HepG2 (cell line): ENCODE measurements around the gene SSMEM1. TPM values are rescaled to one million over a fixed set of nuclear protein-coding genes. Genes with fewer than 3 reads are reported as not detected.

Experiments used
- CBX1 ChIP-seq: IDR thresholded peaks from one replicate; pipeline ENCODE4 v1.6.1; 2016; ENCODE audit warnings: antibody characterized with exemption, low read depth
- CEBPB ChIP-seq: IDR thresholded peaks from 2 replicates; pipeline ENCODE4 v1.6.1; 2011; ENCODE audit warnings: low read depth, low read length, improper control_type of control experiment, borderline replicate concordance
- CREB1 ChIP-seq, 2 experiments: fragments of 450-650 bp in 1 of 2; IDR thresholded peaks; 2 replicates each; pipeline ENCODE4 v1.6.1; 2016 to 2017; ENCODE audit warnings: control low read depth in 1 of 2, mild to moderate bottlenecking in 1 of 2, missing compliant biosample characterization in 1 of 2, missing genetic modification characterization in 1 of 2
- E2F5 ChIP-seq: sonication (generic); formaldehyde crosslinking; conservative IDR thresholded peaks from 2 replicates; pipeline ENCODE4 v1.4.0; 2020; ENCODE audit warnings: missing genetic modification reagents
- GABPA ChIP-seq, 2 experiments: IDR thresholded peaks; 2 replicates each; pipeline ENCODE4 v1.6.1; 2011 to 2016; ENCODE audit warnings: low read depth in 2 of 2, low read length in 1 of 2, missing biosample characterization in 1 of 2, missing genetic modification characterization in 1 of 2
- GMEB1 ChIP-seq: sonication (generic); formaldehyde crosslinking; IDR thresholded peaks from 2 replicates; pipeline ENCODE4 v1.5.1; 2020; ENCODE audit warnings: missing genetic modification reagents, mild to moderate bottlenecking, borderline replicate concordance
- HES4 ChIP-seq: sonication (generic); formaldehyde crosslinking; IDR thresholded peaks from 2 replicates; pipeline ENCODE4 v1.9.0; 2021; ENCODE audit warnings: mild to moderate bottlenecking, missing genetic modification reagents, borderline replicate concordance
- HIVEP1 ChIP-seq: sonication (generic); formaldehyde crosslinking; IDR thresholded peaks from 2 replicates; pipeline ENCODE4 v1.4.0; 2020; ENCODE audit warnings: mild to moderate bottlenecking, missing genetic modification reagents
- HNRNPL ChIP-seq: fragments of 200-400 bp; formaldehyde crosslinking; IDR thresholded peaks from 2 replicates; pipeline ENCODE4 v1.6.1; 2017; ENCODE audit warnings: mild to moderate bottlenecking, low read depth, low read length
- MAFK ChIP-seq, 2 experiments: IDR thresholded peaks in 1 of 2; conservative IDR thresholded peaks in 1 of 2; 2 replicates each; pipeline ENCODE4 v1.6.1; 2011; ENCODE audit warnings: improper control_type of control experiment in 2 of 2, low read length in 2 of 2
- NONO ChIP-seq, 2 experiments: fragments of 450-650 bp in 1 of 2; sonication (generic) in 1 of 2; formaldehyde crosslinking in 1 of 2; IDR thresholded peaks in 1 of 2; conservative IDR thresholded peaks in 1 of 2; 2 replicates each; pipeline versions ENCODE4 v1.6.1 to v1.8.0; 2017 to 2022; ENCODE audit warnings: mild to moderate bottlenecking in 1 of 2, missing genetic modification reagents in 1 of 2, moderate library complexity in 1 of 2
- PHF20 ChIP-seq: sonication (generic); formaldehyde crosslinking; IDR thresholded peaks from 2 replicates; pipeline ENCODE4 v1.5.0; 2020; ENCODE audit warnings: mild to moderate bottlenecking, missing genetic modification reagents
- POGZ ChIP-seq: sonication (generic); formaldehyde crosslinking; IDR thresholded peaks from 2 replicates; pipeline ENCODE4 v1.4.0; 2020; ENCODE audit warnings: mild to moderate bottlenecking, missing genetic modification reagents
- SIX4 ChIP-seq: sonication (generic); formaldehyde crosslinking; IDR thresholded peaks from 2 replicates; pipeline ENCODE4 v1.4.0; 2020; ENCODE audit warnings: missing genetic modification reagents
- ZNF234 ChIP-seq: sonication (generic); formaldehyde crosslinking; conservative IDR thresholded peaks from 2 replicates; pipeline ENCODE4 v1.5.1; 2020; ENCODE audit warnings: mild to moderate bottlenecking, missing genetic modification reagents
- ZNF24 ChIP-seq: fragments of 450-650 bp; IDR thresholded peaks from 2 replicates; pipeline ENCODE4 v1.6.1; 2017; ENCODE audit warnings: antibody characterized with exemption, mild to moderate bottlenecking
- ZNF33B ChIP-seq: sonication (generic); formaldehyde crosslinking; IDR thresholded peaks from 2 replicates; pipeline ENCODE4 v1.5.1; 2020; ENCODE audit warnings: mild to moderate bottlenecking, missing genetic modification reagents
- ZNF589 ChIP-seq: sonication (generic); formaldehyde crosslinking; conservative IDR thresholded peaks from 2 replicates; pipeline ENCODE4 v1.8.0; 2022; ENCODE audit warnings: mild to moderate bottlenecking, moderate library complexity, missing genetic modification reagents
- ZNF614 ChIP-seq: IDR thresholded peaks from 2 replicates; pipeline ENCODE4 v1.6.1; 2018; ENCODE audit warnings: missing biosample characterization, missing genetic modification reagents, inconsistent platforms, borderline replicate concordance
- ZNF619 ChIP-seq: sonication (generic); formaldehyde crosslinking; IDR thresholded peaks from 2 replicates; pipeline ENCODE4 v1.4.0; 2020; ENCODE audit warnings: mild to moderate bottlenecking, missing genetic modification reagents
- ZNF660 ChIP-seq: sonication (generic); formaldehyde crosslinking; IDR thresholded peaks from 2 replicates; pipeline ENCODE4 v1.5.1; 2020; ENCODE audit warnings: mild to moderate bottlenecking, low read depth, missing genetic modification reagents, borderline replicate concordance
- ZNF780A ChIP-seq: sonication (generic); formaldehyde crosslinking; IDR thresholded peaks from 2 replicates; pipeline ENCODE4 v1.8.0; 2022; ENCODE audit warnings: mild to moderate bottlenecking, missing genetic modification reagents, moderate library complexity
- ZNF781 ChIP-seq: sonication (generic); formaldehyde crosslinking; IDR thresholded peaks from 2 replicates; pipeline ENCODE4 v1.5.1; 2020; ENCODE audit warnings: borderline replicate concordance, mild to moderate bottlenecking, missing genetic modification reagents; ENCODE audit errors: not compliant biosample characterization
- ZNF792 ChIP-seq: IDR thresholded peaks from 2 replicates; pipeline ENCODE4 v1.6.1; 2016
- polyA plus RNA-seq, 8 experiments: library from polyadenylated mRNA; depleted of rRNA in 3 of 8; stranded (reverse) in 7 of 8; unstranded in 1 of 8; fragments of >200 nt; fragmentation: Illumina TruSeq in 4 of 8; extraction: Trizol in 4 of 8; gene quantifications; 2 replicates each; pipeline versions ENCODE4 v1.2.1 to v1.2.3, GENCODE V29; 2011 to 2016; ENCODE audit warnings: low read depth in 4 of 8, missing spikeins in 1 of 8, mixed read lengths in 1 of 8; ENCODE audit not compliant: insufficient read depth in 1 of 8
- total RNA-seq, 5 experiments: library from RNA; depleted of rRNA; stranded (reverse); fragments of >200 nt; fragmentation: Illumina TruSeq; extraction: Trizol; gene quantifications; 2 replicates each; pipeline ENCODE4 v1.2.3, GENCODE V29; 2016; ENCODE audit warnings: low read depth in 1 of 5
- TF ChIP-seq, protein P1 (sequence below): sonication (generic); formaldehyde crosslinking; IDR thresholded peaks from 2 replicates; pipeline ENCODE4 v1.4.0; 2020; ENCODE audit warnings: missing genetic modification reagents, mild to moderate bottlenecking, borderline replicate concordance

The SSMEM1 gene
- total and polyA plus RNA-seq, 2 of the 13 experiments (the other 11 are each of a cell fraction or from before 2014, with no cell fraction given): not detected

DNA sequence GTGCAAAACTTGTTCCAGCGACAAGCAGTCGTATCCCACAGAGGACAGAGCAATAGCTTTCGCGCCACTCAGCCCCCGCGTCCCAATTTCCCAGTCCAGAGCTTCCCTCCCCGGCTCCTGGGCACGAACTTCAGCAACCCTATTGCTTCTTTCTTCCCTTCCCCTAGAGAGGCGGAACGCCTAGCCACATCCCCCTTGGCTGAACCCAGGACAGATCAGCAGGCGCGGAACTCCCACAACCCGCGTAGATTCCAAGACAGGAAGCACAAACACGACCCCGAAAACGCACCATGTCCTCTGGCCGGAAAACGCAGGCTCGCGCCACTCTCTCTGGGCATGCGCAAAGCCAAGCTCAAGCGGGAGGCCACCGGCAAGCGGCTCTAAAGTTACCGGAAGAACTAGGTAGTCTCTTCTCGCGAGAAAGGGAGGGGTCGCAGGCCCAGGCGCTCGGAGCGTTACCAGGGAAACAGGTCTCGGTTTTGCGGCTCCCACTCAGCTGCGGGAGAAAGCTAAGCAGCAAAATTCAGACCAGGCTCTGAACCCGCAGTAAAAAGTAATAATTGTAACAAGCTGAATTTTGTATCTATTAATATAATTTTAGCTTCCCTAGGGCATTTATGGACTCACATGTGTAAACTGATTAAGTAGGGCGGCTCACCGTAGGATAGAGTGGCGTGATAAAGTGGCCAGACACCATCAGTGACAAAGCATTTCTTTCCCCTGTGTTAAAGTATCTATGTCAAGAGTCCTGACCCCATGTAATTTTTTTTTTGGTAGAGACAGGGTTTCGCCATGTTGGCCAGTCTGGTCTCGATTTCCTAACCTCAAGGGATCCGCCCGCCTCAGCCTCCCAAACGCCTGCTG, 2.3 kb upstream of the SSMEM1 start, which contains the start of gene TMEM209 (continued):
- TF ChIP-seq ZNF619 (CRISPR knock-in tag) (0 out of 2 replicates have a peak, but pooled peaks have one; percentile 46), POGZ (CRISPR knock-in tag) (peak; percentile 82), HIVEP1 (CRISPR knock-in tag) (no peak), ZNF234 (CRISPR knock-in tag) (no peak), PHF20 (CRISPR knock-in tag) (peak; percentile 94), ZNF589 (CRISPR knock-in tag) (peak; percentile 56; the same call in 1 of the 2 replicates), NONO (IDR thresholded peaks at IDR 0.05) (no peak), NONO (CRISPR knock-in tag; conservative IDR thresholded peaks at IDR 0.05) (peak; percentile 80), ZNF24 (no peak), ZNF660 (CRISPR knock-in tag) (no peak), GABPA (IDR thresholded peaks at IDR 0.05; ENCODE audit: low read depth, low read length) (peak; percentile 76), GABPA (CRISPR knock-in tag; IDR thresholded peaks at IDR 0.05; ENCODE audit: low read depth) (peak; percentile 96), ZNF614 (CRISPR knock-in tag) (peak; percentile 71; the same call in 1 of the 2 replicates), CEBPB (no peak), CBX1 (no peak), ZNF780A (no peak), CREB1 (IDR thresholded peaks at IDR 0.05) (no peak), CREB1 (CRISPR knock-in tag; IDR thresholded peaks at IDR 0.05) (peak; percentile 73; the same call in 1 of the 2 replicates), SIX4 (CRISPR knock-in tag) (peak; percentile 60), GMEB1 (CRISPR knock-in tag) (peak; percentile 74; the same call in 1 of the 2 replicates), ZNF792 (CRISPR knock-in tag) (0 out of 2 replicates have a peak, but pooled peaks have one; percentile 30), HES4 (CRISPR knock-in tag) (no peak), E2F5 (CRISPR knock-in tag) (no peak; the same call in 1 of the 2 replicates), HNRNPL (0 out of 2 replicates have a peak, but pooled peaks have one; percentile 37), ZNF781 (CRISPR knock-in tag) (peak; percentile 17), ZNF33B (peak; percentile 59; the same call in 1 of the 2 replicates), MAFK (conservative IDR thresholded peaks at IDR 0.05 in 1 of 2, IDR thresholded peaks at IDR 0.05 in 1 of 2; ENCODE audit: low read length in 2 of 2) (no peak)
- TF ChIP-seq, protein P1, sequence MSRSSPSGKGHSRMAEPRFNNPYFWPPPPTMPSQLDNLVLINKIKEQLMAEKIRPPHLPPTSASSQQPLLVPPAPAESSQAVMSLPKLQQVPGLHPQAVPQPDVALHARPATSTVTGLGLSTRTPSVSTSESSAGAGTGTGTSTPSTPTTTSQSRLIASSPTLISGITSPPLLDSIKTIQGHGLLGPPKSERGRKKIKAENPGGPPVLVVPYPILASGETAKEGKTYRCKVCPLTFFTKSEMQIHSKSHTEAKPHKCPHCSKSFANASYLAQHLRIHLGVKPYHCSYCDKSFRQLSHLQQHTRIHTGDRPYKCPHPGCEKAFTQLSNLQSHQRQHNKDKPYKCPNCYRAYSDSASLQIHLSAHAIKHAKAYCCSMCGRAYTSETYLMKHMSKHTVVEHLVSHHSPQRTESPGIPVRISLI: 0 out of 2 replicates have a peak, but pooled peaks have one; percentile 15
